Fibroblast of the conjunctiva (primary cell): ENCODE data around the gene SLC25A10.
A peak's percentile ranks its signal among the peaks of the same experiment; 100 is the strongest.

Experiments
- DNase-seq: peaks from one replicate; pipeline ENCODE4 v3.0.0-alpha.2; 2010; ENCODE audit warnings: low read depth

The SLC25A10 gene

DNA sequence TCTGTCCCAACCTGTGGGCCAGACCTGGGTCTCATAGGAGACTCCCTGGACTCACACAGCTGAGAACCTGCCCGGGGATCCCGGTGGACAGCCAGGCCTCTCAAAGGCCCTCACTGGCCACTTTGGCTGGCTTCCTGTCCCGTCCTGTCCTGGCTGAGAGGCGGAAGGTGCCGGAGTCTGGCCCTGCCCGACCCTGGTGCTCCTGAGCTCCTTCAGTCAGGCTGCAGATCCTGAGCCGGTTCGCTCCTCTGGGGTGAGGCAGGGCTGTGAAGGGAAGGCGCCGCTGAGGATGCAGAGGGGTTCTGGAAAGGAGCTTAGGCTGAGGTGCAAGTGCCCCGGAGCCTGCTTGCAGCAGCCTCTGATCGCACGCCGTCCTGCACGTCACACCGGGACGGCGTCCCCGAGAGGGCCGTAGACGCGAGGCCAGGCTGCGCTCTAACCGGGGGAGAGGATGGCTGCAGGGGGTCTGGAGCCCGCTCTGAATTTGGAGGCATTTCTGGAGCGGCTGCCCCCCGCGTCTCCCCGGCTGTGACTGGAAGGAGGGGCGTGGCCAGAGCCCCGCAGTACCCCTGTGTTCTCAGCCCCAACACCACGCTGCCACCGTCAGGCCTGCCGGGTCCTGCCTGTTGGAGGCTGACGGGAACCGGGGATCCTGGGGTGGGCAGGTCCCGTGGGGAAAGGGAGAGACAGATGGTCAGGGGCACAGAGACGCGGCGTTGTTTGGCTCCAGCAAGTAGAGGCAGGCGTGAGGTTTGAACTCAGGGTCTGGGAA lies 24.1 kb upstream of the SLC25A10 start:
- no peak for DNase-seq

- no peak for DNase-seq
These were observed 23.5 kb upstream of the SLC25A10 start for GRCh38 chr17:81688616-81689015.

- no peak for DNase-seq
These were observed 22.0 kb upstream of the SLC25A10 start for GRCh38 chr17:81690066-81690465.

- no peak for DNase-seq
These were observed 21.5 kb upstream of the SLC25A10 start for GRCh38 chr17:81690549-81690948.

- DNase-seq = no peak
These were observed 20.9 kb upstream of the SLC25A10 start for GRCh38 chr17:81691196-81691595.

DNA sequence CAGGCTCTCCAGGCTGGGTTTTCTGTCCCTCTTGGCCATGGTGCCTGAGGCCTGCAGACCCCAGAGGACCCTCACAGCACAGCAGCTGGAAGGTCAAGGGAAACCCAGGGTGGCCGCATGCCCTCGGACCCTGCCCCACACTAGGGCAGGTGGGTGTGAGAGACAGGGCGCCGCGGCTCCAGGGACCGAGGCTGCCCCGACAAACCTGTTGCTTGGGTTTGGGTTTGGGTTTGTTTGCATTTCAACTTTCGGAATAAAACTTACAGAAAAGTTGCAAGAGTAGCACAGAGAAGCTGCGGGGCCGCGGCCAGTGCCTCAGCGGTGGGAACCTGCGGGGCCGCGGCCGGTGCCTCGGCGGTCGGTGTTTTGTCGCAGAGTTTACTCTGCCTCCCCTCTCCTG lies 20.5 kb upstream of the SLC25A10 start:
- DNase-seq = no peak

DNA sequence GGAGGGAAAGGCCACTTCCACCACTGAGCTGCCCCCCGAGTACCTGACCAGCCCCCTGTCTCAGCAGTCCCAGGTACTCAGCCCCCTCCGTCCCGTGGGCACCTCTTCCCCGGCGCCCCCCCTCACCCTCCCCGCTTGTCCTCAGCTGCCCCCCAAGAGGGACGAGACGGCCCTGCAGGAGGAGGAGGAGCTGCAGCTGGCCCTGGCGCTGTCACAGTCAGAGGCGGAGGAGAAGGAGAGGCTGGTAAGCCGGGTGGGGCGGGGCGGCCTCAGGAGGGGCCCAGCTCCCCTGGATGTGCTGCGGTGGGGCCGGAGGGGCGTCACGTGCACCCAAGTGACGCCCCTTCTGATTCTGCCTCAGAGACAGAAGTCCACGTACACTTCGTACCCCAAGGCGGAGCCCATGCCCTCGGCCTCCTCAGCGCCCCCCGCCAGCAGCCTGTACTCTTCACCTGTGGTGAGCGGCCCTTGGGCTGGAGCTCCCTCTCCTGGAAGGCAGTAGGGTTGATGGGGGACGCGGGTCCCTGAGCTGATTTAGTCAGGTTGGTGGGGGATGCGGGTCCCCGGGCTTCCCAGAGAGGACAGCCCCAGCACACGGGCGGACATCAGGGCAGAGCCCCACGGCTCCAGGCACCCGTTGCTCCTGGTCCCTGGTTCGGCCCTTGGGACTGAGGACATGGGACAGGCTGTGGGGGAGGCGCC lies 18.4 kb upstream of the SLC25A10 start:
- DNase-seq = no peak

GRCh38 chr17:81694810-81695209 lies 17.3 kb upstream of the SLC25A10 start:
- no peak for DNase-seq

DNA sequence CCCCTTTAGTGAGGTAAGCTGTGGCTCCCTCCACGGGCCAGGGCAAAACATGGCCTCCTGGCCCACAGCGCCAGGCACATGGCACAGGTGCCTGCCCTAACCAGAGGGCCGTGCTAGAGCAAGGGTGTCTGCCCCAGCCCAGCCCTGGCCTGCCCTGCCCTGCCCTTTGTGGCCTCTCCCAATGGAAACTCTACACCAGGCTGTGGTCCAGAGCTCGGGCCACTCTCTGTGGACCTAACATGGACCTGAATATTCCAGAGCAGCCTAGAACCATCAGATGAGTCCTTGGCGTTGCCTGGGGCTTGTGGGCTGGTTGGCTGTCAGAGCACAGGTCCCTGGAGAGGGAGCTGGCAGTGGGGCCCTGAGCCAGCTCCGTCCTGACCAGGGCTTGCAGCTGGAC lies 16.9 kb upstream of the SLC25A10 start:
- DNase-seq = no peak

DNA sequence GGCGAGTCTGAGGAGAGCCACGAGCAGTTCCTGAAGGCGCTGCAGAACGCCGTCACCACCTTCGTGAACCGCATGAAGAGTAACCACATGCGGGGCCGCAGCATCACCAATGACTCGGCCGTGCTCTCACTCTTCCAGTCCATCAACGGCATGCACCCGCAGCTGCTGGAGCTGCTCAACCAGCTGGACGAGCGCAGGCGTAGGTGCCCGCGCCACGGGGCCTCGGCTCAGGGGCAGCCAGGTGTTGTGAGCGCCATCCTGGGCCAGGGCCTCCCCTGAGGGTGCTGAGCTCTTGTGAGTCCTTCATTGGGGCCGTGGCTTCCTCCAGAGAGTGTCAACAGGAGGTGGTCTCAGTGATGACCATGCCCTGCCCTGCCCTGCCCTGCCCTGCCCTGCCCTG lies 16.3 kb upstream of the SLC25A10 start:
- DNase-seq = no peak

GRCh38 chr17:81696218-81696941 lies 15.7 kb upstream of the SLC25A10 start:
- DNase-seq = no peak

GRCh38 chr17:81697261-81698044 lies 14.6 kb upstream of the SLC25A10 start:
- no peak for DNase-seq

- no peak for DNase-seq
These were observed 11.5 kb upstream of the SLC25A10 start for GRCh38 chr17:81700353-81701287.

GRCh38 chr17:81701288-81702071 lies 10.6 kb upstream of the SLC25A10 start:
- DNase-seq = no peak

DNA sequence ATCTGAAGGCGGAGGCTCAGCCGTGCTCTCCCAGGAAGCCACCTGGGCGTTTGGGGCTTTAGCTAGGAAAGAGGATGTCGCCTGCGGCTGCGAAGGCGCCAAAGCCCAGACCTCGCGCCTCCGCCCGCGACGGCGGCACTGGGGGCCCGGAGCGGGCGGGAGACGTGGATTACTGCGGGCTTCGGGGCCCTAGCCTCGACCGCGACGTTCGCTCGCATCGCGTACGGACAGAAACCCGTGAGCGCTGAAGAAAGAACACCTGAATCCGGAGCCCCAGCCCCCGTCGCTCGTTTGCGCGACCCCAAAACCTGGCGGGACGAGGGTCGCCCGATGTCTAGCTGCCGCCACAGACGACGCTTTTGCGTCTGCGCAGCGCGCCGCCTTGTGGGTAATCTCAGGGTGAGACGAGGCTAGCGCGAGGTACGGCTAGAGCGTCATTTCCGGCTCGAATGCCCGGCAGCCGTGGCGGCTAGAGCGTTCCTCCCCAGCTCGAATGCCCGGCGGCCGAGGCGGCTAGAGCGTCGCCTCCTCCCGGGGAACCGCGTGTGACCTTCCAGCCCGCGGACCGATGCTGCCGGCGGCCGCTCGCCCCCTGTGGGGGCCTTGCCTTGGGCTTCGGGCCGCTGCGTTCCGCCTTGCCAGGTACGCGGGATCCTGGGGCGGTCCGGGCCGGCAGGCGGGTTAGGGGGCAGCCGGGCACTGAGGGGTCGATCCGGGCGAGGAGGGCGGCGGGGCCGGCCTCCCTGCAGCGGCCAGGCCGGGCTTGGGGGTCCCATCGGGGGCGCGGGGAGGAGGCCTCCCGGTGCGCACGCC lies 8.9 kb upstream of the SLC25A10 start, which contains the start of gene MRPL12:
Gene MRPL12 (plus strand): TSS at position 434 of the 813 bp plus-strand sequence. CDS start 135 bp downstream, at position 569.
- DNase-seq = peak; percentile 81

GRCh38 chr17:81703747-81704654 lies 8.1 kb upstream of the SLC25A10 start:
- no peak for DNase-seq

DNA sequence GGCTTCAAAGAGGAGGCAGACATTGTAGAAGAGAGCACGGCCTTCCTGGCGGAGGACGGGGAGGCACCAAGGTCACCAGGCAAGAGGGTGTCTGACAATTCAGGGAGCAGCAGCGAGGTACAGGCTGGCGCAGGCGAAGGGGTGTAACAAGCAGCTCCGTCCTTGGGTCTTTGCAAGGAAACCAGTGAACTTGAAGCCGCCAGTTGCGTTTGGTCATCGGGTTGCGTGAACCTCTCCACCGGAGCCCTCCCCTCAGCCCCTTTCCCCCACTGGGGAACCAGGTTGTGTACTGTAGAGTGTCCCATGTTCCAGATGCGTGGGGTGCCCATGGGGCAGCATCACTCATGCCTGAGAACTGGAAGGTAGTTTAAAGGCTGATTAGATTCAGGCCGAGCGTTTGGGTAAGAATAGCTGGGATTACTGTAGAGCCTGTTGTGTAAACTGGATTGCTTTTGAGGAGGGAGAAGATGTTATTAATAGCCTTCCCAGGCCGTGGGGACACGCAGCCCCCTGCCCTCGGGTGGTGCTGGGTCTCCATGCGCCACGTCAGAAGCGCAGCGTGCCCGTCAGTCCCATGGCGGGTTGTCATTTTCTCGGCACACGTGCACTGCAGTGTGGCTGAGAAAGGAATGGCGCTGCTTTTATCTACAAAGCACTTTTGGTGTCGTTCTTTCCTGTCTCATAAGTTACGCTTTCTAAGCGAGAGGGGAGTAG lies 6.4 kb upstream of the SLC25A10 start:
- DNase-seq = no peak
